Activated naive CD4-positive, alpha-beta T cell treated with anti-CD3 and anti-CD28 coated beads for 36 hours (primary cell): ENCODE data around the gene DENND4A. TPM values are rescaled to one million over a fixed set of nuclear protein-coding genes. Genes with fewer than 3 reads are reported as not detected.
"Not testable (repeated sequence)": the region's sequence is repeated elsewhere in the genome, so short reads cannot be mapped to it uniquely, and the experiment has no call there.

ENCODE experiments used
- CTCF ChIA-PET: fragments of 350-600 bp; sonication (Branson Sonifier 250); formaldehyde crosslinking; loops from one replicate; lab custom pipeline; 2021; ENCODE audit warnings: antibody characterized with exemption; lab: Charles Lee
- DNase-seq: peaks from one replicate; pipeline ENCODE4 v3.0.0-alpha.2; 2020
- H3K27ac Mint-ChIP-seq: one replicate; pipeline ENCODE4 v1.8.0; 2021; ENCODE audit warnings: mild to moderate bottlenecking, mixed read lengths
- H3K27me3 Mint-ChIP-seq: one replicate; pipeline ENCODE4 v1.8.0; 2021; ENCODE audit warnings: low read depth, mixed read lengths
- H3K36me3 Mint-ChIP-seq: one replicate; pipeline ENCODE4 v1.8.0; 2021; ENCODE audit warnings: low read depth, mixed read lengths
- H3K4me1 Mint-ChIP-seq: one replicate; pipeline ENCODE4 v1.8.0; 2021; ENCODE audit warnings: low read depth, mixed read lengths
- H3K4me3 Mint-ChIP-seq: one replicate; pipeline ENCODE4 v1.8.0; 2021; ENCODE audit warnings: mild to moderate bottlenecking, moderate library complexity, mixed read lengths
- H3K9me3 Mint-ChIP-seq: one replicate; pipeline ENCODE4 v1.8.0; 2021; ENCODE audit warnings: mixed read lengths
- intact Hi-C: fragments of 100-400 bp; cut with micrococcal nuclease; formaldehyde crosslinking; loops from one replicate; pipeline ENCODE4 v1.15.1; 2023
- total RNA-seq, 2 experiments: library from RNA; stranded (reverse); gene quantifications; one replicate each; pipeline ENCODE4 v1.2.3, GENCODE V29; 2021

Gene DENND4A
- total RNA-seq, 2 experiments from 2014 or later: 23.9 to 24.9 TPM

DNA sequence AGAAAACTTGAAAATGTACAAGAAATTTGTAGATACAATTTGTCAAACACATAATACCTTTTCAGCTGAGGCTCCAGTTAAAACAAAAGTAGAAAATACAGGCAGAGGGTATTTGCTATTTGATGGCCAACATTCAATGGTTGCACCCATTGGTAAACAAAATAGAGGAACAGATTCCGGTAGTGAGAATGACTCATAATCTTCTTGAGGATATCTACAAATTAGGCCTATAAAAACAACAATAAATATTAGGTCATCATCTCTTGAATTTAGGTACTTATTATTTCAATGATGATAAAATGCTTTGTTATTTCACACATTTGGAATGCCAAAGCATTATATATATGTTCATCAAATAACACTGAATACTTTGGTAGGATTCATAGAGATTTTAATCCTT, 53.4 kb downstream of the DENND4A start:
- no peak for DNase-seq
- no peak overlapping the region for H3K4me3 Mint-ChIP-seq
- no peaks in the 10 kb centered on the region for H3K4me1 Mint-ChIP-seq
- intact Hi-C loops: no loop called here
- no peak overlapping the region for H3K27ac Mint-ChIP-seq
- H3K36me3 Mint-ChIP-seq: peaks cover 22% of the 10 kb centered on the region
- H3K9me3 Mint-ChIP-seq: no peaks in the 10 kb centered on the region
- no peaks in the 10 kb centered on the region for H3K27me3 Mint-ChIP-seq
- CTCF ChIA-PET: no interaction called here

DNA sequence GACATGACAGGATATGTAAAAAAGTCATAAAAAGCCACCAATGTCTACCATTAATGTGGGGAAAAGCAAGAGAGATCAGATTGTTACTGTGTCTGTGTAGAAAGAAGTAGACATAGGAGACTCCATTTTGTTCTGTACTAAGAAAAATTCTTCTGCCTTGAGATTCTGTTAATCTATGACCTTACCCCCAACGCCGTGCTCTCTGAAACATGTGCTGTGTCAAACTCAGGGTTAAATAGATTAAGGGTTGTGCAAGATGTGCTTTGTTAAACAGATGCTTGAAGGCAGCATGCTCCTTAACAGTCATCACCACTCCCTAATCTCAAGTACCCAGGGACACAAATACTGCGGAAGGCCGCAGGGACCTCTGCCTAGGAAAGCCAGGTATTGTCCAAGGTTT, 58.5 kb downstream of the DENND4A start:
- H3K9me3 Mint-ChIP-seq, DNase-seq, CTCF ChIA-PET, H3K27me3 Mint-ChIP-seq, H3K4me3 Mint-ChIP-seq, H3K27ac Mint-ChIP-seq, intact Hi-C loops, H3K4me1 Mint-ChIP-seq: not testable (repeated sequence)
- peaks cover 21% of the 10 kb centered on the region for H3K36me3 Mint-ChIP-seq

DNA sequence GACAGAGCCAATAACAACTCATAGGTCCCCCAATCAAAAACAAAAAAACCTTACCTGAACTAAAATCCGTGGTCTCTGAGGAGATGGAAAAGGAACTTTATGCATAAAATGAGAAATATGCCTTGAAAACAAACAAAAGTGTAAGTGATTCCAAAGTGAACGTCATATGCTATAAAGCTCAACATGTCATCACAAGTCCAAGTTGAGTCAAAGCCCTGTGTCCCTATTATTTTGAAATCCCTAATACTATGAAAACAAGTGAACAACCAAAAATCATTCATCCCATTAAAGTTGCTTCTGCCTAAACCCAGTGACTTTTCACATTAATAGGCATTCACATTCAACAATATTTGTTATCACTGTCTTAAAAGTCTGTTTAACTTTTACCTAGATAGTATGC, 59.4 kb downstream of the DENND4A start:
- Mint-ChIP-seq H3K4me3 (no peak overlapping the region), H3K27me3 (no peaks in the 10 kb centered on the region), H3K27ac (no peak overlapping the region), H3K36me3 (peaks cover 20% of the 10 kb centered on the region), H3K4me1 (no peaks in the 10 kb centered on the region), H3K9me3 (no peaks in the 10 kb centered on the region)
- CTCF ChIA-PET: no interaction called here
- DNase-seq: no peak
- intact Hi-C loops: no loop called here

DNA sequence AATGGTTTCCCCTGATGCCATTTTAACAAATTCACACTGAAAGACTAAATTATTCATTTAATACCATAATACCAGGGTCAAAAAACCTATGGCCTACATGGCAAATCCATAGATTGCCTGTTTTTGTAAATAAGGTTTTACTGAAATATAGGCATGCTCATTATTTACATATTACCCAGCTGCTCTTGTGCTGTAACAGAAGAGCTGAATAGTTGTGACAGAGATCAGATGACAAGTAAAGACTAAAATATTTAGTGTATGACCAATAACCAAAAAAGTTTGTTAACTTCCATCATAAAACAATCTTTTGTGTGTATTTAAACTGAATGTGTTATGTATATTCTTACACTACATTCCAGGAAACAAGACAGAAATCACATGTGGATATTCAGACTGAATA, 60.2 kb downstream of the DENND4A start:
- no peaks in the 10 kb centered on the region for H3K9me3 Mint-ChIP-seq
- peaks cover 15% of the 10 kb centered on the region for H3K36me3 Mint-ChIP-seq
- no peak for DNase-seq
- H3K4me1 Mint-ChIP-seq: no peaks in the 10 kb centered on the region
- CTCF ChIA-PET: no interaction called here
- H3K4me3 Mint-ChIP-seq: no peak overlapping the region
- no peak overlapping the region for H3K27ac Mint-ChIP-seq
- H3K27me3 Mint-ChIP-seq: no peaks in the 10 kb centered on the region
- intact Hi-C loops: no loop called here

DNA sequence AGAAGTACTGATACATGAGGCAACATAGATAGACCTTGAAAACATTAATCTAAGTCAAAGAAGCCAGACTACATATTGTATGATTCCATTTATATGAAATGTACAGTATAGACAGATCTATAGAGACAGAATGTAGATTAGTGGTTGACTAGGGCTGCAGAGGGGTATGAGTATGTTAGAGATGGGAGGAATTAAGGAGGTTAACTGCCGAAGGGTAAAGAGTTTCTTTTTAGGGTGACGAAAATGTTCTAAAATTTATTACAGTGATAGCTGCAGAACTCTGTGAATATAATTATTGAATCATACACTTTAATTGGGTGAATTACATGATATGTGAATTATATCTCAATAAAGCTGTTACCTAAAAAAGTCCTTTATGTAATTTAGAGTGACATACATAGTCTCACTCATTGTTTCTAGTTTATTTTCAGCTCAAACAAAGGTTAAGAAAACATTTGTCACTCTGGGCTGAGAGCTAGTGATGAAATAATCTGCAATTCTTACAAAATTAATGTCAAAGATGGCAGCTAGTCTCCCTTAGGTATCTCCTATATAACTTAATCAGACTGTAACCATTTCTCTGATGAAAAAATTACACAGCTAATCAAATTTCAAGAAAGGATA, 61.4 kb downstream of the DENND4A start:
- Mint-ChIP-seq H3K36me3 (peaks cover 12% of the 10 kb centered on the region), H3K4me1 (no peaks in the 10 kb centered on the region), H3K9me3 (no peaks in the 10 kb centered on the region), H3K27me3 (no peaks in the 10 kb centered on the region), H3K4me3 (no peak overlapping the region), H3K27ac (no peak overlapping the region)
- CTCF ChIA-PET: interaction anchor here (0.8 kb wide), 1 partner anchor 98 kb away, joined by 4 read pairs; no protein-coding TSS in a partner anchor
- DNase-seq: no peak
- intact Hi-C loops: no loop called here

DNA sequence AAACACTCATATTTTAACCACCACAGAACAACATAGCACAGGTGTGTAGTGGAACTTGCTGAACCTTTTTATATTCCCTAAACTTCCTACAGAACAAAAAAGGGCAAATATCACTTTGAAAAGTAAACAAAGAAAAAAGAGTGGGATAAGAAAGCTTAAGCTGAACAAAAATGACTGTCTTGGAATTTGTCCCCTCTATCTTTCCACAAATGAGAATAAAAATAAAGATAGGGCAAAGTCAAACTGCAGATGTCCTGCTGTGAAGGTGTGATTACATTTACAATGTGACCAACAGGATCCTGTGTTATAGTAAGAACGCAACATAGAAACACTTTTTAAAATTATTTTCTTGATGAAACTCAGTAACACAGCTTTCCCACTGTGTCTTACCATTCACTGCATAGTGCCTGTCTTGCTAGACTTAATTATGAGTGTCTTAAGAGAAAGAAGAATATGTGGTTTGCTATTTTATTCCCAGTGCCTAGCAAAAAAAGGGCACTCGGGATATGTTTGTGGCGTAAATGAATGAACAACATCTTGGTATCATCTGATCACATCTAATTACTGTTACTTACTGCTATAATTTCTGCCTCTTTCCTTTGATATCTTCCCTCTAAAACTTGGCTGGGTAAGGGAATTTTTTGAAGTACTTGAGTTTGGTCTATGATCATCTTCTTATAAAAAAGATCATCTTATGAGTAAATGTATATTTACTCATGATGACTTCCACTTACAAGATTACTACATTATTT, 67.5 kb downstream of the DENND4A start:
- CTCF ChIA-PET: no interaction called here
- Mint-ChIP-seq H3K36me3 (peaks cover 24% of the 10 kb centered on the region), H3K9me3 (no peaks in the 10 kb centered on the region), H3K4me3 (no peak overlapping the region), H3K4me1 (no peaks in the 10 kb centered on the region), H3K27me3 (no peaks in the 10 kb centered on the region), H3K27ac (no peak overlapping the region)
- intact Hi-C loops: no loop called here
- no peak for DNase-seq

DNA sequence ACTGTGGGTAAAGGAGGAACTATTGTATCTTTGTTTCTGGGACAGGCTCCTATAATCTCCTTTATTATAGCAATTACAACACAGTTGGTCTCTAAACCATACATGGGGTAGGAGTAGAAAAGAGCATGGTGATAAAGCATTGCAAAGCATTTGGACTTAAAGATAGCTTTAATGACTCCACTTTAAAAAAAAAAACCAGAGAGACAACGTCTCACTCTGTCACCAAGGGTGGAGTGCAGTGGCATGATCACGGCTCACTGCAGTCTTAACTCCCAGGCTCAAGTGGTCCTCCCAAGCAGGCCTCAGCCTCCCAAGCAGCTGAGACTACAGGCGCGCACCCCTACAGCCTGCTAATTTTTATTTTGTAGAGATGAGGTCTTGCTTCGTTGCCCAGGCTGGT, 68.2 kb downstream of the DENND4A start:
- Mint-ChIP-seq H3K4me3 (no peak overlapping the region), H3K4me1 (no peaks in the 10 kb centered on the region), H3K9me3 (no peaks in the 10 kb centered on the region), H3K27me3 (no peaks in the 10 kb centered on the region), H3K27ac (no peak overlapping the region), H3K36me3 (peaks cover 24% of the 10 kb centered on the region)
- DNase-seq: no peak
- CTCF ChIA-PET: no interaction called here
- intact Hi-C loops: no loop called here

DNA sequence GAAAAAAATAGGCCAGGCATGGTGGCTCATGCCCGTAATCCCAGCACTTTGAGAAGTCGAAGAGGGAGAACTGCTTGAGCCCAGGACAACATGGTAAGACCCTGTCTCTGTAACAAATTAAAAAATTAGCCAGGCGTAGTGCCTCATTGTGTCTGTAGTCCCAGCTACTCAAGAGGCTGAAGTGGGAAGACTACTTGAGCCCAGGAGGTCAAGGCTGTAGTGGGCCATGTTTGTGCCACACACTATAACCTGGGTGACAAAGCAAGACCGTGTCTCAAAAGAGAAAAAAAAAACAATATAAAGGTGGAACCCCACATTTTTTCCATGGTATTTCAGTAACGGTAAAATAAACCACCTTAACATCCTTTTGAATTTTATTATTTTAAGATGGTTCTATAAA, 69.9 kb downstream of the DENND4A start:
- intact Hi-C loops: no loop called here
- Mint-ChIP-seq H3K27me3 (no peaks in the 10 kb centered on the region), H3K4me3 (no peak overlapping the region), H3K36me3 (peaks cover 31% of the 10 kb centered on the region), H3K4me1 (no peaks in the 10 kb centered on the region), H3K27ac (no peak overlapping the region), H3K9me3 (no peaks in the 10 kb centered on the region)
- CTCF ChIA-PET: interaction anchor here (0.6 kb wide), 2 partner anchors 96 to 135 kb away, joined by 3 read pairs; no protein-coding TSS in a partner anchor
- no peak for DNase-seq

DNA sequence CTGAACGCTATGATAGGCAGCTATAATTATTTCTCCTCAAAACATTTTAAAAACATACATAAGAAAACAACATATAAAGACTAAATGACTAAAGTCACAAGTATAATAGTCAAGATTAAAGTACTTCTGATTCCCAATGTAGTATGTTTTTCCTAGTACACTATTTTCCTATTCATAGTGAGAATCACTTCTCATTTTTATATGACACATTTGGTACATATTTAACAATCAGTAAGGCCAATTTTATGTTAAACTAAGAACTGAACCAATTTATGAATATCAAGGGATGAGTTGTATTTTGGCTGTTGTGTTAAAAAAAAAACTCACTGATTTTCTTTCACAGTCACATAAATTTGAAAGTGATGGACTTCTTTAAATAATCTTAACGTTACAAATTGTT, 79.7 kb downstream of the DENND4A start:
- intact Hi-C loops: no loop called here
- H3K9me3 Mint-ChIP-seq: no peaks in the 10 kb centered on the region
- H3K4me1 Mint-ChIP-seq: peaks cover 12% of the 10 kb centered on the region
- H3K27ac Mint-ChIP-seq: no peak overlapping the region
- H3K27me3 Mint-ChIP-seq: no peaks in the 10 kb centered on the region
- H3K4me3 Mint-ChIP-seq: no peak overlapping the region
- peaks cover 28% of the 10 kb centered on the region for H3K36me3 Mint-ChIP-seq
- CTCF ChIA-PET: interaction anchor here (0.7 kb wide), 1 partner anchor 570 kb away, joined by 3 read pairs; no protein-coding TSS in a partner anchor
- DNase-seq: no peak

DNA sequence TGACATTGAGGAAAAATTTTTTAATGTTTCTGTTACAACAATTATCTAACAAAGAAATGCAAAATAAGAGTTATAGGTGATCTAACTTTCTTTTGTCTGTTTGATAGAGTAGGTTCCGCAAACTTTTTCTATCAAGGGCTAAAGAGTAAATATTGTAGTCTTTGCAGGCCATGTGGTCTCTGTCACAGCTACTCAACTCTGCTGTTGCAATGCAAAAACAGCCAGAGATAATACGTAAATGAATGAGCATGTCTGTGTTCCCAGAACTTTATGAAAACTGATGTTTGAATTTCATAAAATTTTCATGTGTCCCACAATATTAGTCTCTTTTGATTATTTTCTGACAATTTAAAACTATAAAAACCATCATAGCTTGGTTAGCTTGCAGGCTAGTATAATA, 97.0 kb downstream of the DENND4A start:
- Mint-ChIP-seq H3K27me3 (no peaks in the 10 kb centered on the region), H3K4me1 (no peaks in the 10 kb centered on the region), H3K9me3 (no peaks in the 10 kb centered on the region), H3K4me3 (no peak overlapping the region), H3K36me3 (peaks cover 31% of the 10 kb centered on the region), H3K27ac (no peak overlapping the region)
- intact Hi-C loops: no loop called here
- CTCF ChIA-PET: no interaction called here
- DNase-seq: no peak

DNA sequence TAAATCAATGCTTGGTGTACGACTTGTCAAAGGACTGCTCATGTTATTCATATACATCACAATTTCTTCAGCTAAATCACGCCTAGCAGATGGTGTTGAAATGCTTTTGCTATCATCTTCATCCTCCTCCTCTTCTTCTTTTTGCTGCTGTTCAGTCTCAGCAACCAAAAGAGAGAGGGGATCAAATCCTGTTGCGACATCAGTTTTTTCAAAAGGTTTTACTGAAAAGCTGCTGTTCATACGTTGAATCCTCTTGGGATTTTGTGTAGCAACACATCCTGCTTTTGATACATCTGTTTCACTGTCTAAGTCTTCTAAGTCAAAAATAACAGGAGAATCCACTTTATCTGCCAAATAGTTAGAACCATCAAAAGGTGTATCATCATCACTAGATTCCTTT, 101.3 kb downstream of the DENND4A start:
- Mint-ChIP-seq H3K9me3 (peaks cover 3% of the 10 kb centered on the region), H3K36me3 (peaks cover 47% of the 10 kb centered on the region), H3K4me3 (no peak overlapping the region), H3K27ac (no peak overlapping the region), H3K27me3 (no peaks in the 10 kb centered on the region), H3K4me1 (peaks cover 12% of the 10 kb centered on the region)
- DNase-seq: no peak
- CTCF ChIA-PET: no interaction called here
- intact Hi-C loops: no loop called here

DNA sequence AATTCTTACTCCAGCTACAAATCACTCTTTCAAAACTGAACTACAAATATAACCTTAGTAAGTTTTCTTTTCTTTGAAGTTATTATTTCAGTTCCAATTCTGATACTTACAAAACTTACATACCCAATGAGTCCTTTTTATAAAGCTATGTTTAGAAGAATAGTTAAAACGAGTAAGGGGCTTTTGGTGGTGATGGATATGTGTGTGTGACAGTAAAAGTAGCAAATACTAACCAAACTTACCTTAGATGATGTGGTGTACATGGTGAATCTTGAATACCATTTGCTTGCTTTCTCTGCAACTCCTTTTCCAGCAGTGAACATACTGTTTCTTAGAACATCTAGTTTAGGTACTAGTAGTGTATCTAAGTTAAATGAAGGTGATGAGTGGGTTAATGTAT, 101.9 kb downstream of the DENND4A start:
- intact Hi-C loops: no loop called here
- H3K36me3 Mint-ChIP-seq: peaks cover 47% of the 10 kb centered on the region
- H3K27me3 Mint-ChIP-seq: no peaks in the 10 kb centered on the region
- peaks cover 3% of the 10 kb centered on the region for H3K9me3 Mint-ChIP-seq
- H3K4me1 Mint-ChIP-seq: peaks cover 12% of the 10 kb centered on the region
- DNase-seq: no peak
- no peak overlapping the region for H3K27ac Mint-ChIP-seq
- H3K4me3 Mint-ChIP-seq: no peak overlapping the region
- CTCF ChIA-PET: no interaction called here

DNA sequence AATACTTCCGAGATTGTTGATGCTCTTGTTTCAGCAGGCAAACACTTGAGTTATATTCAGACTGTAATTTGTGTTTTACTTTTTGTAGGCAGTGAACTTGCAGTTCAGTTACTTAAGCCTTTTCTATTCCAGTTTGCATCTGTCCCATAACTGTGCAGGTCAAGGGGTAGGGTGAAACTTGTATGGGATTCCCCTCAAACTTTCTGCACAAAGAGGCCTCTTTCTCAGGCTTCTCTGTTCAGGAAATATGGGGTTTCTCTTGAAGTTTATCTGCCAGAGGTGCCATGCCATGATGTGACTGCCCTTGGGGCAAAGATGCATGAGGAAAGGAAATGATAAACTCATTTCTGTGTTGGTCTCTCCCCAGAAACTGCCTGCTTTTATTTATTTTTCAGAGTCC, 103.6 kb downstream of the DENND4A start:
- intact Hi-C loops: no loop called here
- Mint-ChIP-seq H3K4me1 (peaks cover 17% of the 10 kb centered on the region), H3K4me3 (no peak overlapping the region), H3K36me3 (peaks cover 45% of the 10 kb centered on the region), H3K27ac (no peak overlapping the region), H3K9me3 (peaks cover 3% of the 10 kb centered on the region), H3K27me3 (no peaks in the 10 kb centered on the region)
- CTCF ChIA-PET: no interaction called here
- DNase-seq: no peak
